NCI-H146 treated with DMSO at 0.1 percent for 48 hours (cell line): ENCODE data around the gene PPDPF.
"Not testable (repeated sequence)": the region's sequence is repeated elsewhere in the genome, so short reads cannot be mapped to it uniquely, and the experiment has no call there.

ENCODE experiments used
- DNase-seq: peaks from one replicate; lab custom pipeline; 2025; ENCODE audit not compliant: unreplicated experiment; lab: John Stamatoyannopoulos, UW

The PPDPF gene

GRCh38 chr20:63547725-63548480 lies 27.3 kb downstream of the PPDPF start, which contains the start of gene SRMS:
Gene SRMS, minus strand, starts transcription at chr20:63547749. Its CDS starts 286 bp downstream, at chr20:63547463.
- DNase-seq: no peak

GRCh38 chr20:63548542-63548941 lies 28.0 kb downstream of the PPDPF start:
- no peak for DNase-seq

- no peak for DNase-seq
Observed at GRCh38 chr20:63549019-63549418, 28.5 kb downstream of the PPDPF start.

- DNase-seq: no peak
Observed at GRCh38 chr20:63549679-63550282, 29.2 kb downstream of the PPDPF start.

- no peak for DNase-seq
Observed at GRCh38 chr20:63551068-63551467, 30.5 kb downstream of the PPDPF start.

GRCh38 chr20:63552481-63553249 lies 32.1 kb downstream of the PPDPF start:
- DNase-seq: no peak

- DNase-seq: peak; percentile 75
Observed at GRCh38 chr20:63553251-63553932, 32.8 kb downstream of the PPDPF start.

GRCh38 chr20:63553933-63554290 lies 33.3 kb downstream of the PPDPF start, which contains the start of gene FNDC11:
Gene FNDC11, plus strand, starts transcription at chr20:63554159. Its CDS starts 1,505 bp downstream, at chr20:63555664.
- peak; percentile 21 for DNase-seq

- DNase-seq: no peak
Observed at GRCh38 chr20:63554361-63555278, 34.1 kb downstream of the PPDPF start.

- no peak for DNase-seq
Observed at GRCh38 chr20:63555661-63556381, 35.3 kb downstream of the PPDPF start.

GRCh38 chr20:63556873-63557478 lies 36.4 kb downstream of the PPDPF start:
- no peak for DNase-seq

GRCh38 chr20:63557481-63557891 lies 36.9 kb downstream of the PPDPF start:
- no peak for DNase-seq

- no peak for DNase-seq
Observed at GRCh38 chr20:63558804-63559484, 38.4 kb downstream of the PPDPF start.

GRCh38 chr20:63559485-63560332 lies 39.1 kb downstream of the PPDPF start:
- not testable (repeated sequence) for DNase-seq

- no peak for DNase-seq
Observed at GRCh38 chr20:63560333-63560805, 39.8 kb downstream of the PPDPF start.

GRCh38 chr20:63560856-63561609 lies 40.5 kb downstream of the PPDPF start:
- DNase-seq: no peak
